B cell (primary cell): ENCODE measurements around the gene AIMP2.

Experiments
- CTCF ChIP-seq: fragments of 200-600 bp; IDR thresholded peaks from one replicate; pipeline ENCODE4 v1.8.0; 2022; ENCODE audit warnings: antibody characterized with exemption, mild to moderate bottlenecking
- EZH2 ChIP-seq: IDR thresholded peaks from 2 replicates; pipeline ENCODE4 v1.6.1; 2012; ENCODE audit warnings: borderline replicate concordance, low read depth, mild to moderate bottlenecking, moderate library complexity, low read length; ENCODE audit not compliant: insufficient read depth, poor library complexity, severe bottlenecking

- TF ChIP-seq CTCF (no peak), EZH2 (no peak)
Observed at GRCh38 chr7:6071406-6071805, 62.3 kb downstream of the AIMP2 start.
